Measurements from ENCODE around the gene EPHX1. TPM values are rescaled to one million over a fixed set of nuclear protein-coding genes. Genes with fewer than 3 reads are reported as not detected.

EPHX1 gene
- total and polyA plus RNA-seq, 2 donors (not counting 1 experiment from before 2014, with no cell fraction given), result 0.75 to 4.2 TPM

- Histone ChIP-seq H3K4me2 (replicated peaks; ENCODE audit: low read depth, low read length, poor library complexity, severe bottlenecking) (peak overlapping the region; percentile 79), H3K4me1 (ENCODE audit: control insufficient read depth in 2 of 2, insufficient read depth in 2 of 2, low read length in 2 of 2) (peaks cover 33 to 34% of the 10 kb centered on the region in 2 donors), H3K79me2 (ENCODE audit: control insufficient read depth, insufficient read depth, low read length) (peaks cover 65% of the 10 kb centered on the region), H3K9ac (ENCODE audit: low read length) (peak overlapping the region; percentile 66), H3K4me3 (ENCODE audit: control extremely low read depth in 1 of 5, extremely low read depth in 1 of 5, insufficient read depth in 1 of 5, low read depth in 2 of 5, low read length in 4 of 5) (peak overlapping the region; percentile 48 to 95 (median 58)), H4K20me1 (ENCODE audit: control insufficient read depth, insufficient read depth, low read length, poor library complexity, severe bottlenecking) (peaks cover 9% of the 10 kb centered on the region), H2AFZ (ENCODE audit: insufficient read depth, low read depth, low read length, poor library complexity, severe bottlenecking) (peak overlapping the region; percentile 89), H3K27ac (ENCODE audit: low read length in 2 of 2) (peak overlapping the region; percentile 71 to 98), H3K27me3 (replicated peaks in 1 of 4; ENCODE audit: control extremely low read depth in 1 of 4, control insufficient read depth in 3 of 4, insufficient read depth in 4 of 4, low read length in 3 of 4) (no peaks in the 10 kb centered on the region), H3K9me3 (ENCODE audit: control extremely low read depth in 1 of 3, control insufficient read depth in 2 of 3, insufficient read depth in 1 of 3, low read length in 2 of 3) (no peaks in the 10 kb centered on the region), H3K36me3 (replicated peaks in 1 of 2; ENCODE audit: control extremely low read depth in 1 of 2, control insufficient read depth in 1 of 2, extremely low read depth in 1 of 2, insufficient read depth in 2 of 2, low read length in 1 of 2) (peaks cover 0 to 16% of the 10 kb centered on the region in 2 experiments)
- DNase-seq (no peak), ATAC-seq (ENCODE audit: low read depth) (peak; percentile 6)
- ChIA-PET POLR2A (interaction anchor here (0.7 to 2.3 kb wide), 10 partner anchors 33 to 307 kb away, joined by 3 to 22 read pairs (median 4); partner anchors contain the start of genes EPHX1, PYCR2 and TMEM63A), CTCF (interaction anchor here (0.9 to 2.6 kb wide), 31 partner anchors 9 to 631 kb away, joined by 3 to 32 read pairs (median 5); partner anchors contain the start of genes LBR, PARP1, PYCR2 and TMEM63A)
- H3K27ac Mint-ChIP-seq, result no peak overlapping the region
- no peaks in the 10 kb centered on the region for H3K9me3 Mint-ChIP-seq (ENCODE audit: insufficient read depth)
- intact Hi-C loops (cut with micrococcal nuclease), result loop anchor here (1.0 to 10.0 kb wide), 12 partner anchors 35 to 630 kb away; partner anchors contain the start of genes EPHX1, H3-3A, LBR and PARP1
- peaks cover 16% of the 10 kb centered on the region for H3K4me1 Mint-ChIP-seq
- WGBS (ENCODE audit: insufficient coverage), result 14% methylated on average over 13 of the region's 18 CpGs
- no peak overlapping the region for H3K4me3 Mint-ChIP-seq
- H3K27me3 Mint-ChIP-seq, result no peaks in the 10 kb centered on the region
- no peak for TF ChIP-seq EZH2 (IDR thresholded peaks at IDR 0.05; ENCODE audit: borderline replicate concordance, insufficient read depth, low read depth, low read length, poor library complexity, severe bottlenecking)
- TF ChIP-seq CTCF (IDR thresholded peaks at IDR 0.05), result no peak
Measured at GRCh38 chr1:225777058-225777582, 32.8 kb upstream of the EPHX1 start.
